Astrocyte of the spinal cord (primary cell): ENCODE results near the gene CCNYL1.

Source experiments
- DNase-seq: peaks from one replicate; pipeline ENCODE4 v3.0.0; 2011; ENCODE audit warnings: low read depth, low spot score
- H3K4me3 ChIP-seq: 2 replicates; pipeline ENCODE4 v1.5.1; 2011; ENCODE audit warnings: low read depth, mild to moderate bottlenecking, low read length, moderate library complexity
- CTCF ChIP-seq: IDR thresholded peaks from 2 replicates; pipeline ENCODE4 v1.5.1; 2012; ENCODE audit warnings: low read depth, mild to moderate bottlenecking, low read length, inconsistent platforms
- in situ Hi-C: cut with HindIII; loops from 2 replicates; pipeline ENCODE4 v1.10.0; 2017; ENCODE audit warnings: low sequenced_read_pairs

The CCNYL1 gene

GRCh38 chr2:207724113-207724512, 12.7 kb downstream of the CCNYL1 start:
- in situ Hi-C loops: no loop called here
- no peak for TF ChIP-seq CTCF
- H3K4me3 ChIP-seq: no peak overlapping the region
- no peak for DNase-seq

GRCh38 chr2:207725873-207726578, 14.6 kb downstream of the CCNYL1 start:
- TF ChIP-seq CTCF: no peak
- DNase-seq: no peak
- in situ Hi-C loops: no loop called here
- no peak overlapping the region for H3K4me3 ChIP-seq

- no peak for DNase-seq
- in situ Hi-C loops: no loop called here
- TF ChIP-seq CTCF: no peak
- no peak overlapping the region for H3K4me3 ChIP-seq
Observed at GRCh38 chr2:207727261-207727660, 15.8 kb downstream of the CCNYL1 start.

- no peak overlapping the region for H3K4me3 ChIP-seq
- in situ Hi-C loops: no loop called here
- DNase-seq: no peak
- no peak for TF ChIP-seq CTCF
Observed at GRCh38 chr2:207729465-207729998, 18.1 kb downstream of the CCNYL1 start.

GRCh38 chr2:207731138-207731537, 19.7 kb downstream of the CCNYL1 start:
- no peak for TF ChIP-seq CTCF
- H3K4me3 ChIP-seq: no peak overlapping the region
- no peak for DNase-seq
- in situ Hi-C loops: no loop called here

GRCh38 chr2:207733597-207734240, 22.3 kb downstream of the CCNYL1 start:
- no peak for DNase-seq
- no peak overlapping the region for H3K4me3 ChIP-seq
- no peak for TF ChIP-seq CTCF
- in situ Hi-C loops: no loop called here
